Neural crest cell (in vitro differentiated cells): Measurements from ENCODE around the gene ZNF546. TPM values are rescaled to one million over a fixed set of nuclear protein-coding genes. Genes with fewer than 3 reads are reported as not detected.

Experiments
- DNase-seq: peaks from one replicate; pipeline ENCODE4 v3.0.0; 2021; ENCODE audit warnings: low read depth, mixed read lengths, low spot score
- H3K27ac Mint-ChIP-seq: one replicate; pipeline ENCODE4 v1.8.0; 2021; ENCODE audit warnings: mild to moderate bottlenecking, mixed read lengths; ENCODE audit not compliant: unreplicated experiment
- H3K27me3 Mint-ChIP-seq: 2 replicates; pipeline ENCODE4 v1.8.0; 2021; ENCODE audit warnings: low read depth, mild to moderate bottlenecking, mixed read lengths
- H3K36me3 Mint-ChIP-seq: 2 replicates; pipeline ENCODE4 v1.8.0; 2021; ENCODE audit warnings: low read depth, mild to moderate bottlenecking, mixed read lengths
- H3K4me1 Mint-ChIP-seq: 2 replicates; pipeline ENCODE4 v1.8.0; 2021; ENCODE audit warnings: mixed read lengths
- H3K4me3 Mint-ChIP-seq: one replicate; pipeline ENCODE4 v1.8.0; 2021; ENCODE audit warnings: mild to moderate bottlenecking, mixed read lengths
- H3K9me3 Mint-ChIP-seq: 2 replicates; pipeline ENCODE4 v1.8.0; 2021; ENCODE audit warnings: mixed read lengths
- total RNA-seq: library from RNA; stranded (reverse); gene quantifications from 2 replicates; pipeline ENCODE4 v1.2.1, GENCODE V29; 2021
- TF ChIP-seq, protein P1 (sequence below): fragments of 200-600 bp; sonication (generic); conservative IDR thresholded peaks from 2 replicates; pipeline ENCODE4 v1.5.0; 2021; ENCODE audit warnings: antibody characterized with exemption, mild to moderate bottlenecking

Gene ZNF546
- total RNA-seq, 1 donor from 2014 or later = 5.3 TPM

- Mint-ChIP-seq H3K4me1 (no peaks in the 10 kb centered on the region), H3K9me3 (peaks cover 23% of the 10 kb centered on the region), H3K36me3 (peaks cover 70% of the 10 kb centered on the region), H3K27ac (no peak overlapping the region), H3K27me3 (no peaks in the 10 kb centered on the region), H3K4me3 (no peak overlapping the region)
- TF ChIP-seq, protein P1, sequence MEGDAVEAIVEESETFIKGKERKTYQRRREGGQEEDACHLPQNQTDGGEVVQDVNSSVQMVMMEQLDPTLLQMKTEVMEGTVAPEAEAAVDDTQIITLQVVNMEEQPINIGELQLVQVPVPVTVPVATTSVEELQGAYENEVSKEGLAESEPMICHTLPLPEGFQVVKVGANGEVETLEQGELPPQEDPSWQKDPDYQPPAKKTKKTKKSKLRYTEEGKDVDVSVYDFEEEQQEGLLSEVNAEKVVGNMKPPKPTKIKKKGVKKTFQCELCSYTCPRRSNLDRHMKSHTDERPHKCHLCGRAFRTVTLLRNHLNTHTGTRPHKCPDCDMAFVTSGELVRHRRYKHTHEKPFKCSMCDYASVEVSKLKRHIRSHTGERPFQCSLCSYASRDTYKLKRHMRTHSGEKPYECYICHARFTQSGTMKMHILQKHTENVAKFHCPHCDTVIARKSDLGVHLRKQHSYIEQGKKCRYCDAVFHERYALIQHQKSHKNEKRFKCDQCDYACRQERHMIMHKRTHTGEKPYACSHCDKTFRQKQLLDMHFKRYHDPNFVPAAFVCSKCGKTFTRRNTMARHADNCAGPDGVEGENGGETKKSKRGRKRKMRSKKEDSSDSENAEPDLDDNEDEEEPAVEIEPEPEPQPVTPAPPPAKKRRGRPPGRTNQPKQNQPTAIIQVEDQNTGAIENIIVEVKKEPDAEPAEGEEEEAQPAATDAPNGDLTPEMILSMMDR = no peak
- DNase-seq = no peak
Observed at GRCh38 chr19:39982883-39983282, 14.0 kb upstream of the ZNF546 start.

DNA sequence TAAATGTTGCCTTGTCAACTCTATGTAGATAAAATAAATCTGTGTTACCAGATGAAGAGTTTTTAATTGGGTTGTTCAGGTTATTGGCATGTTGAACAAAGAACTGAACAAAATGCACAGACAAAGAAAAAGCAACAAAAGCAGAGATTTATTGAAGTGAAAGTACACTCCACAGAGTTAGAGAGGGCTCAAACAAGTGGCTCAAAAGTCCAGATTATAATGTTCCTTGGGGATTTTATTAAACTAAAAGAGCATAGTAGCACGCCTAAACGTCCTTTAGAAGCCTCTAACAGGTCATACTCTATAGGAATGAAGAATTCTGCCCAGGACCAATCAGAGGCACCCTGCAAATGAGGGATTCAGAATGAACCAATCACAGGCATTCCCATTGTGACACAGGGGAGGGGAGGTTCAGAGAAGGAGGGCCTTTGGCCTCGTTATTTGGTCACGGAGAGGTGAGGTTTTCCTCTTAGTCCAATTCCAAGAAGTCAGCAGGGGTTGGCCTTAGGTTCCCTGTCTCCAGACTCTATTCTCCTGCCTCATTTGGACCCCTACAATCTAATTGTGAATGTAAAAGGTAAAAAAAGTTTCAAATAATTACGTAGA lies 13.1 kb upstream of the ZNF546 start:
- Mint-ChIP-seq H3K27ac (no peak overlapping the region), H3K9me3 (peaks cover 23% of the 10 kb centered on the region), H3K27me3 (no peaks in the 10 kb centered on the region), H3K36me3 (peaks cover 70% of the 10 kb centered on the region), H3K4me3 (no peak overlapping the region), H3K4me1 (no peaks in the 10 kb centered on the region)
- DNase-seq = no peak
- TF ChIP-seq, protein P1 = no peak

- peaks cover 25% of the 10 kb centered on the region for H3K9me3 Mint-ChIP-seq
- no peak for DNase-seq
- H3K27ac Mint-ChIP-seq = no peak overlapping the region
- TF ChIP-seq, protein P1 = no peak
- peaks cover 59% of the 10 kb centered on the region for H3K36me3 Mint-ChIP-seq
- no peaks in the 10 kb centered on the region for H3K4me1 Mint-ChIP-seq
- H3K27me3 Mint-ChIP-seq = no peaks in the 10 kb centered on the region
- no peak overlapping the region for H3K4me3 Mint-ChIP-seq
Observed at GRCh38 chr19:39986643-39987042, 10.2 kb upstream of the ZNF546 start.

DNA sequence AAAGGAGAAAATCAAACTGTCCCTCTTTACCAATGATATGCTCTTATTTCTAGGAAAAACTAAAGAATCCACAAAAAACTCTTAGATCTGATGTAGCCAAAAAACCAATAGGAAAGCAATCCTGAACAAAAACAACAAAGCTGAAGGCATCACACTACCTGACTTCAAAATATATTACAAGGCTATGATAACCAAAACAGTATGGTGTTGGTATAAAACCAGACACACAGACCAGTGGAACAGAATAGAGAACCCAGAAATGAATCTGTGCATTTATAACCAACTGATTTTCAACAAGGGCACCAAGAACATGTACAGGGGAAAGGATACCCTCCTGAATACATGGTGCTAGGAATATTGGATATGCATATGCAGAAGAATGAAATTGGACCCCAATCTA lies 9.7 kb upstream of the ZNF546 start:
- Mint-ChIP-seq H3K27me3 (no peaks in the 10 kb centered on the region), H3K9me3 (peaks cover 25% of the 10 kb centered on the region), H3K4me3 (no peak overlapping the region), H3K36me3 (peaks cover 57% of the 10 kb centered on the region), H3K4me1 (no peaks in the 10 kb centered on the region), H3K27ac (no peak overlapping the region)
- DNase-seq = no peak
- TF ChIP-seq, protein P1 = no peak

DNA sequence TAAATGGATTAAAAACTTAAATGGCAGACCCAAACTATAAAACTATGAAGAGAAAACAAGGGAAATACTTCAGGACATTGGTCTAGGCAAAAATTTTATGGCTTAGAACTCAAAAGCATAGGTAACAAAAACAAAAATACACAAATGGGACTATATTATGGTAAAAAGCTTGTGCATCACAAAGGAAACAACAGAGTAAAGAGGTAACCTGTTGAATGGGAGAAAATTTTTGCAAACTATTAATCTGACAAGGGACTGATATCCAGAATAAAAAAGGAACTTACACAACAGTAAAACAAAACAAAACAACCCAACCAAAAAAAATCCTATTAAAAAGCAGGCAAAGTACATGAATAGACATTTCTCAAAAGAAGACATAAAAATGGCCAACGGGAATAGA lies 9.3 kb upstream of the ZNF546 start:
- peaks cover 55% of the 10 kb centered on the region for H3K36me3 Mint-ChIP-seq
- H3K9me3 Mint-ChIP-seq = peaks cover 25% of the 10 kb centered on the region
- no peak for DNase-seq
- no peak overlapping the region for H3K27ac Mint-ChIP-seq
- H3K4me3 Mint-ChIP-seq = no peak overlapping the region
- TF ChIP-seq, protein P1 = no peak
- H3K4me1 Mint-ChIP-seq = no peaks in the 10 kb centered on the region
- no peaks in the 10 kb centered on the region for H3K27me3 Mint-ChIP-seq
